Non-pigmented ciliary epithelial cell (primary cell): ENCODE results near the gene DZIP3.

Experiments
- DNase-seq: peaks from one replicate; pipeline ENCODE4 v3.0.0-alpha.2; 2010; ENCODE audit warnings: low read depth

DZIP3 gene, protein sequence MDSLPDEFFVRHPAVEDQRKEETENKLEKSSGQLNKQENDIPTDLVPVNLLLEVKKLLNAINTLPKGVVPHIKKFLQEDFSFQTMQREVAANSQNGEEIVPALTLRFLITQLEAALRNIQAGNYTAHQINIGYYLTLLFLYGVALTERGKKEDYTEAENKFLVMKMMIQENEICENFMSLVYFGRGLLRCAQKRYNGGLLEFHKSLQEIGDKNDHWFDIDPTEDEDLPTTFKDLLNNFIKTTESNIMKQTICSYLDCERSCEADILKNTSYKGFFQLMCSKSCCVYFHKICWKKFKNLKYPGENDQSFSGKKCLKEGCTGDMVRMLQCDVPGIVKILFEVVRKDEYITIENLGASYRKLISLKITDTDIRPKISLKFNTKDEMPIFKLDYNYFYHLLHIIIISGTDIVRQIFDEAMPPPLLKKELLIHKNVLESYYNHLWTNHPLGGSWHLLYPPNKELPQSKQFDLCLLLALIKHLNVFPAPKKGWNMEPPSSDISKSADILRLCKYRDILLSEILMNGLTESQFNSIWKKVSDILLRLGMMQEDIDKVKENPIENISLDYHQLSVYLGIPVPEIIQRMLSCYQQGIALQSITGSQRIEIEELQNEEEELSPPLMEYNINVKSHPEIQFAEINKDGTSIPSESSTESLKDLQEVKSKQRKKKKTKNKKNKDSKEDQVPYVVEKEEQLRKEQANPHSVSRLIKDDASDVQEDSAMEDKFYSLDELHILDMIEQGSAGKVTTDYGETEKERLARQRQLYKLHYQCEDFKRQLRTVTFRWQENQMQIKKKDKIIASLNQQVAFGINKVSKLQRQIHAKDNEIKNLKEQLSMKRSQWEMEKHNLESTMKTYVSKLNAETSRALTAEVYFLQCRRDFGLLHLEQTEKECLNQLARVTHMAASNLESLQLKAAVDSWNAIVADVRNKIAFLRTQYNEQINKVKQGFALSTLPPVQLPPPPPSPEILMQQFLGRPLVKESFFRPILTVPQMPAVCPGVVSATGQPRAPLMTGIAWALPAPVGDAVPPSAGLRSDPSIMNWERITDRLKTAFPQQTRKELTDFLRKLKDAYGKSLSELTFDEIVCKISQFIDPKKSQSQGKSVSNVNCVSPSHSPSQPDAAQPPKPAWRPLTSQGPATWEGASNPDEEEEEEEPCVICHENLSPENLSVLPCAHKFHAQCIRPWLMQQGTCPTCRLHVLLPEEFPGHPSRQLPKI

DNA sequence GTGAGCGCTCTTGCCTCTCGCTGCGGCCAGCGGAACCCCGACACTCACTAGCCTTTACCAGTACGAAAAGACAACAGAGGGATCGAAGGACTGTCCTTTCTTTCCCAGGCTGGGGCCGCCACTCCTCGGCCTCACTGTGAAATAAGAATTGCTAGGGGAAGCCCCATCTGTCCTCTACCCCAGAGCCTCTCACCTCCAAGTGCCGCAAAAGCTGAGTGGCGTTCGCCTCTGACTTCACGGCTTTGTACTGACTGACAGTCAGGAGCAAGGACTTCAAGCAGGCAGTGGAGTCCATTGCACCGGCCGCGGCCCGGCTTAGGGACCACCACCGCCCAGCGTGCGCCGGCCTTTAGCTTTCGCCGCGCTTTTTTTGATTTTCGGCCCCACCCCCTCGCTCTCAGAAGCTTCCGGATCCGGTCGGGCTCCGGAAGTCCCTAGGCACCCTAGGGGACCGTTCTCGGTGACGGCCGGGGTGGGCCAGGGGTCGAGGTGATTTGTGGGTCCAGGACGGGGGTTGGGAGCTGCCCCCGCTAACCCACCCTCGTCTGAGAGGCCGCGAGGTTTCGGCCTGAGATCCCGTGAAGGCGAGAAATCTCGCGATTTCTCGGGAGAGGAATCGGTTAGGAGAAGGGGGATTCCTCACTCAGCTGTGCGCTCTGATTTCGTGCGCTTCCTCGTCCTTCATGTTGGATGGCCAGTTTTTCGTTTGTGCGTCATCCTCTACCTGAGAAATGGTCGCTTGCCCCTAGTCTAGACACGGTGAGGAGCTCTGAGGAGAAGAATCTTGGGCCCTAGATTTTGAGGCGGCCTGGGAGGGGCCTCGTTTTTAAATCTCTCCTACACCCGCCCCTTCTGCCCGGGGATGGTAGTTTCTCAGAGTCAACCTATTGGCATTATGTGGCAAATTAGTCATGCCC, at the start of gene DZIP3, which contains the start of gene CIP2A:
Gene DZIP3, plus strand, starts transcription at position 642 of the 917 bp plus-strand sequence. CDS start 15,685 bp downstream, outside the sequence.
Gene CIP2A, minus strand, starts transcription at position 358 of the 917 bp plus-strand sequence. Its CDS starts 63 bp downstream, at position 295.
- DNase-seq = peak; percentile 62

DNA sequence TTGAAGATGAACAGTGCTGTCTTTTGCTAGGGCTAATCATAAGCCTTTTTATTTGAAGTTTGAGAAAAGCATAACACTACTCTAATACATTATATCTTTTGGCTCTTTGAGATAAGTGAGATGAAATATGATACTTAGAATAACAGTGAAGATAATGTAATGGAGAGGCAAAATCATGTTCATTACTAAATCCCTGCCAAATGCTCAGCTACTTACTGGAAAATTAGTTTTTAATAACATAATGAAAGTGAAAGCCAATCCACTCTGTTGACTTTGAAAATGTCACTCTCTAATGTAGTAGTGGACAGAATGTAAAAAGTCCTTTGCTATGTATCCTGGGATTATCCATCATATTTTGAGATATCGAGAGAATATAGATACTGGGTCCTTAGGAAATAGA, 43.3 kb upstream of the DZIP3 start:
- DNase-seq = no peak

DNA sequence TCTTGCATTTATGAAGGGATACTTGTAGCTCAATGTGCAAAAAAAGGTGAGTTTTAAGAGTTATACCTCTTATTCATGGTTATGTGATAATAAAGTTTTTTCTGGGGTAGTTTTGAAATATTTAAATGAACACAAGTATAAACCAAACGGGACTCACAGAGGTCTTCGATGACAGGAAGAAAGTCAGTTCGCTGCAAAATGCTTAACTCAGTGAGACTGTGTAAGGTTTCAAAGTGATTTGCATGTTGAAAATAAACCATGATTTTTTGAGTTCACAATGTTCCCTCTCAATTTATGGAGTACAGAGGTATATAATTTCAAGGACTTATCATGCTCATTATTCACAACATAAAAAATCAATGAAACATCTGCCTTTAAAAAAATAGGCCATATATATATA, 42.8 kb upstream of the DZIP3 start:
- DNase-seq = no peak

DNA sequence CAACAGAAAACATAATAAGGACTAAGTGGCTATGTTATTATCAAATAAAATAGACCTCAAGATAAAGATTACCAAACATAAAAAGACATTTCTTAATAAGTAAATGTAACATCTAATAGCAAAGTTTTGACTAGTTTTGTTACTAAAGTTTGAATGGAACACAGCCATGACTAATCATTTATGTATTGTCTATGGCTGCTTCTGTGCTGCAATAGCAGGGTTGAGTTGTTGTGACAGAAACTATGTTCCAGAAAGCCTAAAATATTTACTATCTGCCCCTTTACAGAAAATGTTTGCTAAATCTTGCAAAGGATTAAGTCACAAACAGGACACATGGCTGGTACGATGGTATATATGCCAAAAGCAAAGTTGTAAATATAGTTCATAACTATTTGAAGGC, 41.2 kb upstream of the DZIP3 start:
- DNase-seq = no peak

DNA sequence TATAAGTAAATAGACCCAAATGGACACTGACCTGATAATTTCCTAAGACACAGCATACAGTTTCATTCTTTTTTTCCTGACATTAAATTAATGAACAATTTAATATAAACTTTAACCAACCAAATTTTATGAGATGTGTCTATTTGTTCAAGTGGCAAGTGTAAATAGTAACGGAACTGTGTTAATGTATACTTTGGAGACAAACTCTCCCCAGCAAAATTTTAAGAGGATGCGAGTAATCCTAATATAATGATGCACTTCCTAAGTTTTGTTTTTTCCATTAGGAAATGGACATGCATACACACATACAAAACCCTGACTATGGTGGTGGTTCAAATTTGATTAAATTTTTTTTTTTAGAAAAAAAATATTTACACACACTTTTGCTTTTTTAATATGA, 40.6 kb upstream of the DZIP3 start:
- DNase-seq = no peak

DNA sequence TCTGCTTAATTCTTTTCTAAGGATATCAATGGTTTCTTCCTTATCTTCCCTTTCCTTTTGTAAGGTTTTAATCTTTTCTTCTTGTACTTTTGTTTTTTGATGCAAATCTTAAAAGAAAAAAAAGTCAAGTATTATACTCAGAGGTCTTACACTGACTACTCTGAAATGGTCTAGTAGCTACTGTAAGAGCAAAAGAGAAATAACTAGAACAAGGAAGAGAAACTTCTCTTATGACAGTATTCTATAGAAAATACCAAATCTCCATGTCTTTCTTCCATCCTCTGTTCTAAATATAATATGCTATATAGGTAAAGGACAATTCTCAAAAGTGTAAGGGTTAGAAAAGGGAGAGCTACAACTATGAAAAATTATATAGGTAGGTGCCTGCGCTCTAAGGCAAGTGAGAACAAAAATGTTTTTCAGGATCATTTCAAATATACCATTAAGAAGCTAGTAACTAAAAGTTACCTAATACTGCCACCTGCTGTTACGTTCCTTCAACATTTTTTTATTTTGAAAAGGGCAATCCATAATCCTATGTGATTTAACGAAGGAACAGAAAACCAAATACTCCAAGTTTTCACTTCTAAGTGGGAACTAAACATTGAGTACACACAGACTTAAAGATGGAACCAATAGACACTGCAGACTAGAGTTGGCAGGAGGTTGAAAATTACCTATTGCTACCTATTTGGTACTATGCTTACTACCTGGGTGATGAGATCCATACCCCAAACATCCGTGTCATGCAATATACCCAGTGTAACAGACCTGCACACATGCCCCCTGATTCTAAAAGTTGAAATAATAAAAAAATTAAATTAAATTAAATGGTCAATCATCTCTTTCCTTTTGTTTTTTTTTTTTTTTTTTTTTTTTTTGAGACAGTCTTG, 37.0 kb upstream of the DZIP3 start:
- no peak for DNase-seq

DNA sequence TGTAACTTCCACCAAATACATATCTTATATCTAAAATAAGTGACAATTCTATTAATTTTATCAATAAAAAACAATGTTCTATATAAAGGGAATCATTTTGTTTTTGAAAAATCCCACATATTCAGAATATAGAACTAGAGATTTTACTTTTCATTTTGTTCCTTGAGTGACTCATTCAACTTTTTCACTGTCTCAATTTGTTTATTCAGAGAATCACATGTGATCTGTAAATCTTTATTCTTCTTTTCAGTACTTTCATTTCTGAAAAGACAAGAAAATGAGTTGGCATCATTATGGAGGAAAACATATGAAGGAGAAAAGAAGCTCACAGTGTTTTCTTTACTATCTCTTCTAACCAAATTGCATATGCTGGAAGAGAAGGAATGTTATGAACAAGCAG, 35.3 kb upstream of the DZIP3 start:
- no peak for DNase-seq

DNA sequence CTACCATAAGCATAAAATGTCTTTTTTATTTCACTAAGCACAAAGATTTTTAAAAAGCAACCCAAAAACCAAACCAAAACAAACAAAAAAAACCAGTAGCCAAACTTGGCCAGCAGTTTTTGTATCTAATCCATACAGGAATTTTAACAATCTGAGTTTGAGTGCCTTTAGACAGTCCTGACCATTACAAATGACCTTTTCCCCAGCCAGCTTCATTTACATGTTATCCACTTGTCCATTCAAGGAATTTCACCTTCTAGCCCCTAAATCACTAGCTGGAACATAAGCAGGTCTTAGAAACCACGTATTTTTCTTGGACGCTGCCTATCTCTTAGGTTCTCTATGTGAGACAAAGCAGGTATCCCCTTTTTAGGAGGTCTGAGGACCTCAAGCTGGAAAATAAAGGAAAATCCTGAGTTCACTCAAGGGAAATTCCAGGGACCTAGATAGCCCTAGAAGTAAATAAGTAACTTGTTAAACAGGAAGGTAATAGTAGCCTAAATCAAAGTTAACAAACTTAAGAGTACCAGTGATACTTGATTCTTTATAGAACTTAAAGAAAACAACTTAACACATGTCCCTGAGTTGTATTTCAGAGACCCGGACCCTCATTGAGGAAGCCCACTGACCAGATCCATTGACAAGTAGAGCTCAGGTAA, 34.5 kb upstream of the DZIP3 start:
- no peak for DNase-seq

DNA sequence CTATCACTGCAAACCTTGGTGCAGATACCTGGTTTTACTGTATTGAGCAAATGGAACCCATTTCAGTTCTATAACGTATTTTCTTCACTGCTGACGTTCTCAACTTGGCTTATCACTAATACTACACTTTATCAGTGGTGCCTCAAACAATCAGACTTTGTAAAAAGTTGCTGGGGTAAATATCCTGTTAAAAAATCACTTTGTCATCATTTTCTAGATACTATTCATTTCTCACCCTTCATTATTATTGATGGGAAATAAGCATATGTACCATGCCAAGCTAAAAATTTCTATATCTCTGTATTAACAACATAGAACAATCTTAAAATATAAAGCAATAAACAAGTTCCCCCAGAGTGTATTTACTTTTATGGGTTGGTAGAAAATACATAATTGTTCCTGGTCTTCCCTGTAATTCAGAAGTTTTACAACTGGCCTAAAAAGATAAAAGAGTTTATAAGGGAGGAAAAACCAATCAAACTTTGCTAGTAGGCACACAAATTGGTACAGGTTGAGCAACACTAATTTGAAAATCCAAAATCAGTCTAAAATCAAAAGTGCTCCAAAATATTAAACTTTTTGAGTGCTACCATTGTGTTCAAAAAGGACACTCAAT, 33.4 kb upstream of the DZIP3 start:
- no peak for DNase-seq

DNA sequence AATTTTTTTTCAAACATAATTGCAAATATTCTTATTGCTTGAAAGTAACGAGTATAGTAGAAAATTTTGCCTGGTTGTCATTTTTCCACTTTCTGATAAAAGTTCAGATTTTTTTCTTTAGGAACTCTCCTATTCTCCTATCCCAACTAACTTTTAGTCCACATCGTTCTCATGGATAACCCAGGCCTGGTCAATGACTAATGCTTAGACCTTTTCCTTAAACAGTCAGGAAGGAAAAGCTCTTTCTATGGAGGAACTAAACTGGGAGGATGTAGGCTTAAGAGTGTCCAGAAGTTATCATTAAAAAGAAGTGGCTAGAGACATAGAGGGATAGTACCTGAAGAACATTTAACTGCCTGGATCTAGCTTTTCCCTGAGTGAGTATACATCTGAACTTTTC, 27.0 kb upstream of the DZIP3 start:
- no peak for DNase-seq

DNA sequence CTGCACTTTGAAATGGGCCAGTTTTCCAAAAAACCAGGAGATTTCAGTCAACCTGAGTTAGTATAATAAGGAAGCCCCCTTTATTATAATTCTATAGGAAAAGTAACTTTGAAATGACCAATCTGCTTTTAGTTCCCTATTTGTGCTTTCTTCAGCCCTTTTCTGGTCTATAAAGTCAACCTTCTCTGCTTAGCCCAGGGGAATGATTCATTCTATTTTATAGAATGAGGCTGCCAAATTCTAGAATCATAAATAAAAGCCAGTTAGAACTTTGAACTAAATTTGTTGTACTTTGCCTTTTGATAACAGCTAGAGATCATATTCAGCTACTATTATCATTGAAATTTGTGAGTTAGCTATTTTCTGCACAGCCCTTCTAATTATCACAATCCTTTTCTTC, 25.0 kb upstream of the DZIP3 start:
- DNase-seq = no peak

DNA sequence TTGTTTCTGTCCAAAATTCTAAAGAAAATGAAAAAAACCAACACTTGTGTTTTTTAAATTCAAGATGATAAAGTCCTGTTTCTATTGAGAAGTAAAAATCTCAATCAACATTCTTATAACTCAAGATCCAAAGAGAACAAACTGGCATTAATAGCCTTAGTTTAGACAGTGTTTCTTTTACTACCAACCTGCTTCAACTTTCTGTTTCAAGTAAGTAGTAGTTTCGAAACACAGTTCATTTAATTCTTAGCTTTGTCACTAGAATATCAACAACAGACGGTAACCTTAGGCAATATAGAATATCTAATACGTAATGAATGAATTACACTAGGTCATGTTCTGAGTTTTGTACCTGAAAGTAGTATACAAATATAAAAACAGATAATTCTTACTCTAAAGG, 24.0 kb upstream of the DZIP3 start:
- DNase-seq = no peak

DNA sequence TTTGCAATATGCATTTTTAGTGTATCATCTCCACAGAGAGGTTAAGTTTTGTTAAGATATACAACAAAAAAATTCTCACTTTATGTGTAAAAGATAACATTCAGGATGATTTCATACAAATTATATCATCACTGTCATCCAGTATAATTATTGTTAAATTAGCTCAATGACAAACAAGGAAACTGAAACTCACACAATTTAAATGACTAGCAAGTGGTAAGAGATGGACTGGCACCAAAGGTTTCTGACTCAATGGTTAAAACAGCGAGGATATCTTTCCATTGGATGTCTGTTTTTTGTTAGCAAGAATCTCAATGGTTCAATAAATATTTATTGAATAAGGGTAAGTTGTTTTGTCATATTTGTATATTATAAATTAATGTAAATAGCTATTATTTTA, 22.9 kb upstream of the DZIP3 start:
- no peak for DNase-seq

DNA sequence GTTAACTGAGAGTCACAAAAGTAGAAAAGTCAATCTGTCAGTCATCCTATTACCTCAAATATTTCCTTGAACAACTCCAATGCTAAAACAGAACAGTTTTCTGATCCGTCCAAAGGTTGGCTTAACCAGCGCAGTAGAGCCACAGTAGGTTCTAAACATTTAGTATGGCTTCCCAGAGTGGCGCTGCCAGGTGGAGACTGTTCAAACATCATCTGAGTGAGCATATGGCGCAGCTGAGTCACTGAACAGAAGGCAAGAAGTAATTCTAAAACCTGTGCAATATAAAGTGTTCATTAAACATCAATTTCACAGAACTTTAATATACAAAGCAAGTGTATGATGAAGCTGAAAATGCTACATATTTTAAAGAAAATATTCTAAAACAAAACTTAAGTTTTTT, 20.2 kb upstream of the DZIP3 start:
- DNase-seq = no peak

DNA sequence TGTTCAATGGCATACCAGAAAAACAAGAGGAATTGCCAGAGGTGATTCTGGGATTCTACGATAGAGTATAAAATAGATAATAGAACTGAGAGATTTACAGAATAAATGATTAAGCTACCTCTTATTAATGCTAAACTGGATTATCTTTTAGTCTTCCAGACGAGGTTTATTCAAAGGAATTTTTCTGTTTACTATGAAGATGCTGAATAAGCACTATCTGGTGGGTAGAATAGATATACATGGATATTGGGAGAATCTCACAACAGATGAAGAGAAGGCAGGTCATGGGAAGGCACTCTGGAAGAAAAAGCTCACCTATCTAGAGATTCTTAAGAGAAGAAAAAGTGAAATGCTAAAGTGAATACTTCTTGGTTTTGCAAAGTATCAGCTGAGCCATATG, 11.5 kb upstream of the DZIP3 start:
- DNase-seq = no peak

DNA sequence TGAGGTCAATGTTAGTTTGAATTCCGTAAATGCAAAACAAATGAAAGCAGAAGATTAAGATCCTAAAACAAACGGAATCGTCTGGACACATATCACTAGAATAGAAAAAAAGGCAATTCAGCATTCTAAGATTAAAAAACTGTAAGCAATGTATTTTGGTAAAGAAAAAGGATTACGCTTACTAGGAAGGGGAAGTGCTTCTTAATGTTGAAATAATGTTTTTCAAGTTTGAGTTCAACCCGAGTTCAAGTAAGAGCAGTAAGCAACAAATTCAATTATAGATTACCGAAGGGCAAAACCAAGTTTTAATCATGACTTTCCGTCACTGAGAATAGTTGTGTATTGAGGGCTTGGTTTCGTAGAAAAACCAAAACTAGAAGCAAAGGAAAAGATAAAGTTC, 921 bp upstream of the DZIP3 start:
- DNase-seq = no peak

DNA sequence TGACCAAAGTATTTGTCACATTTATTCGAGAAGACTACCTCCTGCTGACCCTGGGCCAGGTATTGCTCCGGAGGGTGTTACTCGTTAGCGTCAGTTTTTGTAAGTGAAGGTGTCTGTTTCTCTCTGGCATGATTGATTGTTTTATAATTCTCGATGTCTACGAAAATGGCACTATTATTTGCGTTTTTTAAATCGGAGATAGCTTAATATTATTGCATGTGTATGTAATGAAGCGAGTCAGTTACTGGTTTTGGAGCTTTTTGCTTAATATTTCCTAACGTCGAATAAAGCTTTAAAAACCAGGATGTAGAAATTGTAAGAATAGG, 439 bp downstream of the DZIP3 start:
- no peak for DNase-seq

DNA sequence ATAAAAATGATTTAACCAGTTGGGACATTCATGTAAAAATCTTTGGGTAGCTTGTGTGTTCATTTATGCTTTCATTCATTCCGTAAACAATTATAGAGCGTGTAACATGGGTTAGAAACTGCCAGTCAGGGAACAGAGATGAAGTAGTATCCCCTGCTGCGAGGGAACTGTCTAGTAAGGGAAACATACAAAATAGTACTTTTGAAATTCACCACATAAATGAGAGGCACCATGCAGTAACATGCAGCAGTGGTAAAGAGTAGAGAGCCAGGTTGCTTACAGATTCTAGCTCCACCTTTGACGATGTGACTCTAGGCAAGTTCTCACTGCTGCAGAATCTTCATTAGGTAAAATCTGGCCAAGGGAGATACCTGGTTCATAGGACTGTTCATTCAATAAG, 938 bp downstream of the DZIP3 start:
- DNase-seq = no peak

DNA sequence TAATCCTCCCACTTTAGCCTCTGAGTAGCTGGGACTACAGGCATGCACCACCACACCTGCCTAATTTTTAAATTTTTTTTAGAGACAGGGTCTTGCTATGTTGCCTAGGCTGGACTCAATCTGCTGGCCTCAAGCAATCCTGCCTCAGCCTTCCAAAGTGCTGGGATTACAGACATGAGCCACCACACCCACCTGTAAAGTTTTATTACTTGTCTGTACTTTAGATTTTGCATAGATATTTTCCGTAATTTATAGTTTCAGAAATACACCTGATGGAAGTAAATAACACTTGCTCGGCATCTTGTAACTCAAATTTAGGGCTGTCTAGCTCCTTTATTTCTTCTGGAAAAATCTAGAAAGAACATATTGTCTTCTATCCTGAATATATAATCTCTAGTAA, 5.8 kb downstream of the DZIP3 start:
- no peak for DNase-seq

DNA sequence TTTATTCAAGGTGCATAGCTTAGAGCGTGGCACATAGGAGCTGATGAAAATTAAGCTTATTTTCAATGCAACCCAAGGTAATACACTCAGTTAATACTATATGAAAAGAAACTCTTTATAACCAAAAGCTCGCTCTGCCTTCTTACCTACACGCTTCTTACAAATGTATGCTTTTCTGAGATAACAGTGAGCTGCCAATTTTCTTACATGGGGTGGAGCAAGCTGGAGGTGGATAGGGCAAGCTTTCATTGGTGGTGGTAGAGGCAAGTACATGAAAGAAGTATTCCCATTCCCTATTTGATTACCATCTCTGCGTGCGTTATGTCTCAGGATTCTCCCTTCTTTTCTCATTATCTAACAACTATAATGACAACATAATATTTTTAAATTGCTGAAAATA, 8.9 kb downstream of the DZIP3 start:
- no peak for DNase-seq
